ENCODE measurements around the gene DYTN. TPM values are rescaled to one million over a fixed set of nuclear protein-coding genes. Genes with fewer than 3 reads are reported as not detected.

DYTN gene
- polyA plus RNA-seq, 1 donor from 2014 or later = not detected

- no peaks in the 10 kb centered on the region for H3F3A ChIP-seq (ENCODE audit: insufficient read depth, low read length, poor library complexity, severe bottlenecking)
- H3K27ac ChIP-seq (ENCODE audit: low read length) = no peak overlapping the region
- no peaks in the 10 kb centered on the region for H3K9me2 ChIP-seq (ENCODE audit: insufficient read depth, low read length)
- H3K79me2 ChIP-seq (replicated peaks; ENCODE audit: insufficient read depth, low read length) = no peaks in the 10 kb centered on the region
- H3K4me2 ChIP-seq (ENCODE audit: low read length) = no peak overlapping the region
- TF ChIP-seq CTCF (IDR thresholded peaks at IDR 0.05; ENCODE audit: poor library complexity, severe bottlenecking) = no peak
- H3K9ac ChIP-seq (ENCODE audit: low read length) = no peak overlapping the region
- H3K4me3 ChIP-seq (ENCODE audit: low read length) = no peak overlapping the region
- H2AFZ ChIP-seq (ENCODE audit: low read depth, low read length) = no peak overlapping the region
- no peaks in the 10 kb centered on the region for H3K36me3 ChIP-seq (ENCODE audit: insufficient read depth, low read length)
- no peaks in the 10 kb centered on the region for H4K20me1 ChIP-seq (ENCODE audit: insufficient read depth)
- no peaks in the 10 kb centered on the region for H3K27me3 ChIP-seq (ENCODE audit: insufficient read depth, low read depth, low read length)
- no peaks in the 10 kb centered on the region for H3K9me3 ChIP-seq (ENCODE audit: low read length)
These were observed 52.9 kb downstream of the DYTN start for GRCh38 chr2:206665251-206665650.

- Histone ChIP-seq H3K4me3 (ENCODE audit: low read length) (no peak overlapping the region), H2AFZ (ENCODE audit: low read depth, low read length) (no peak overlapping the region), H3K4me2 (ENCODE audit: low read length) (no peak overlapping the region), H3K36me3 (ENCODE audit: insufficient read depth, low read length) (no peaks in the 10 kb centered on the region), H3F3A (ENCODE audit: insufficient read depth, low read length, poor library complexity, severe bottlenecking) (no peaks in the 10 kb centered on the region), H4K20me1 (ENCODE audit: insufficient read depth) (no peaks in the 10 kb centered on the region), H3K27ac (ENCODE audit: low read length) (no peak overlapping the region), H3K9me2 (ENCODE audit: insufficient read depth, low read length) (no peaks in the 10 kb centered on the region), H3K79me2 (replicated peaks; ENCODE audit: insufficient read depth, low read length) (no peaks in the 10 kb centered on the region), H3K27me3 (ENCODE audit: insufficient read depth, low read depth, low read length) (no peaks in the 10 kb centered on the region), H3K9me3 (ENCODE audit: low read length) (no peaks in the 10 kb centered on the region), H3K9ac (ENCODE audit: low read length) (no peak overlapping the region)
- TF ChIP-seq REST (IDR thresholded peaks at IDR 0.05; ENCODE audit: borderline replicate concordance) (no peak), SMC3 (conservative IDR thresholded peaks at IDR 0.05; ENCODE audit: poor library complexity) (no peak), EP300 (conservative IDR thresholded peaks at IDR 0.05; ENCODE audit: poor library complexity, severe bottlenecking) (no peak)
These were observed 61.1 kb downstream of the DYTN start for GRCh38 chr2:206657087-206657486.

- no peak overlapping the region for H3K4me3 ChIP-seq (ENCODE audit: low read length)
- no peaks in the 10 kb centered on the region for H3K9me3 ChIP-seq (ENCODE audit: low read length)
- H3K79me2 ChIP-seq (replicated peaks; ENCODE audit: insufficient read depth, low read length) = no peaks in the 10 kb centered on the region
- H3K4me2 ChIP-seq (ENCODE audit: low read length) = no peak overlapping the region
- H2AFZ ChIP-seq (ENCODE audit: low read depth, low read length) = no peak overlapping the region
- no peak overlapping the region for H3K27ac ChIP-seq (ENCODE audit: low read length)
- no peak for TF ChIP-seq EP300 (conservative IDR thresholded peaks at IDR 0.05; ENCODE audit: poor library complexity, severe bottlenecking)
- no peak for TF ChIP-seq POLR2AphosphoS5 (IDR thresholded peaks at IDR 0.05)
- no peak for TF ChIP-seq CTCF (IDR thresholded peaks at IDR 0.05; ENCODE audit: poor library complexity, severe bottlenecking)
- TF ChIP-seq SMC3 (conservative IDR thresholded peaks at IDR 0.05; ENCODE audit: poor library complexity) = no peak
- TF ChIP-seq REST (IDR thresholded peaks at IDR 0.05; ENCODE audit: borderline replicate concordance) = no peak
- TF ChIP-seq EZH2 (IDR thresholded peaks at IDR 0.05; ENCODE audit: borderline replicate concordance, insufficient read depth, low read length, poor library complexity, severe bottlenecking) = no peak
- no peak for TF ChIP-seq MXI1 (conservative IDR thresholded peaks at IDR 0.05; ENCODE audit: poor library complexity, severe bottlenecking)
- no peak for TF ChIP-seq TAF1 (IDR thresholded peaks at IDR 0.05; ENCODE audit: low read depth)
- TF ChIP-seq RAD21 (conservative IDR thresholded peaks at IDR 0.05) = no peak
- no peaks in the 10 kb centered on the region for H3K9me2 ChIP-seq (ENCODE audit: insufficient read depth, low read length)
- no peak overlapping the region for H3K9ac ChIP-seq (ENCODE audit: low read length)
- H4K20me1 ChIP-seq (ENCODE audit: insufficient read depth) = no peaks in the 10 kb centered on the region
- peaks cover 24% of the 10 kb centered on the region for H3K27me3 ChIP-seq (ENCODE audit: insufficient read depth, low read depth, low read length)
- no peaks in the 10 kb centered on the region for H3K36me3 ChIP-seq (ENCODE audit: insufficient read depth, low read length)
- H3F3A ChIP-seq (ENCODE audit: insufficient read depth, low read length, poor library complexity, severe bottlenecking) = no peaks in the 10 kb centered on the region
These were observed 70.2 kb downstream of the DYTN start for GRCh38 chr2:206647985-206648384.
